SK-N-SH (cell line): Measurements from ENCODE around the gene AADAT. TPM values are rescaled to one million over a fixed set of nuclear protein-coding genes. Genes with fewer than 3 reads are reported as not detected.

Source experiments
- CTCF ChIA-PET: fragments of 300-600, 350-600 bp; formaldehyde crosslinking; extraction: SDS; loops from one replicate; lab custom pipeline; 2021; lab: Yijun Ruan, JAX
- POLR2A ChIA-PET: fragments of 350-600 bp; sonication (Branson Sonifier 250); formaldehyde crosslinking; extraction: SDS; loops from one replicate; lab custom pipeline; 2020; ENCODE audit warnings: antibody characterized with exemption, inconsistent platforms; lab: Yijun Ruan, JAX
- DNase-seq: peaks from one replicate; pipeline ENCODE4 v3.0.0; 2012
- H2AFZ ChIP-seq: fragments of 200-600 bp; sonication (generic); 2 replicates; pipeline ENCODE4 v1.8.1; 2016; ENCODE audit warnings: antibody characterized with exemption, mild to moderate bottlenecking, low read depth
- H3F3A ChIP-seq: fragments of 200-600 bp; sonication (generic); replicated peaks from 2 replicates; pipeline ENCODE3; 2016; ENCODE audit warnings: antibody characterized with exemption, mild to moderate bottlenecking; ENCODE audit not compliant: insufficient read depth
- H3K27ac ChIP-seq, 2 experiments: fragments of 200-500 bp in 1 of 2; fragments of 200-600 bp in 1 of 2; sonication (Bioruptor generic) in 1 of 2; sonication (generic), shearing (Covaris generic) in 1 of 2; 2 replicates each; pipeline versions ENCODE4 v1.5.1 to v1.6.1; 2014 to 2016; ENCODE audit warnings: low read depth in 2 of 2, inconsistent platforms in 1 of 2, low read length in 1 of 2, mild to moderate bottlenecking in 1 of 2, mixed read lengths in 1 of 2
- H3K27me3 ChIP-seq: fragments of 200-600 bp; sonication (generic), shearing (Covaris generic); 2 replicates; pipeline ENCODE4 v1.6.1; 2016; ENCODE audit warnings: mixed run types; ENCODE audit not compliant: insufficient read depth
- H3K36me3 ChIP-seq, 2 experiments: fragments of 200-500 bp in 1 of 2; fragments of 200-600 bp in 1 of 2; sonication (Bioruptor generic) in 1 of 2; sonication (generic) in 1 of 2; replicated peaks in 1 of 2; 2 replicates each; pipeline versions ENCODE3 to v1.5.1; 2014 to 2016; ENCODE audit warnings: low read length in 1 of 2, mild to moderate bottlenecking in 1 of 2; ENCODE audit not compliant: insufficient read depth in 2 of 2, control insufficient read depth in 1 of 2
- H3K4me1 ChIP-seq, 2 experiments: fragments of 200-500 bp in 1 of 2; fragments of 200-600 bp in 1 of 2; sonication (Bioruptor generic) in 1 of 2; sonication (generic), shearing (Covaris generic) in 1 of 2; 2 replicates each; pipeline versions ENCODE4 v1.5.1 to v1.6.1; 2014 to 2016; ENCODE audit warnings: low read depth in 1 of 2, low read length in 1 of 2, mixed run types in 1 of 2; ENCODE audit not compliant: insufficient read depth in 2 of 2, control insufficient read depth in 1 of 2
- H3K4me2 ChIP-seq: fragments of 200-600 bp; sonication (generic), shearing (Covaris generic); 2 replicates; pipeline ENCODE4 v1.6.1; 2017; ENCODE audit warnings: mixed run types
- H3K4me3 ChIP-seq, 2 experiments: fragments of 200-500 bp in 1 of 2; fragments of 200-600 bp in 1 of 2; sonication (Bioruptor generic) in 1 of 2; sonication (generic), shearing (Covaris generic) in 1 of 2; 2 replicates each; pipeline versions ENCODE4 v1.5.1 to v1.8.1; 2014 to 2016; ENCODE audit warnings: low read depth in 2 of 2, inconsistent platforms in 1 of 2, low read length in 1 of 2, mild to moderate bottlenecking in 1 of 2, mixed read lengths in 1 of 2, moderate library complexity in 1 of 2
- H3K79me2 ChIP-seq: fragments of 200-600 bp; sonication (generic); 2 replicates; pipeline ENCODE4 v1.8.1; 2017; ENCODE audit warnings: mild to moderate bottlenecking; ENCODE audit not compliant: insufficient read depth
- H3K9ac ChIP-seq: fragments of 200-600 bp; sonication (generic); 2 replicates; pipeline ENCODE4 v1.6.1; 2017; ENCODE audit warnings: mixed run types
- H3K9me2 ChIP-seq: fragments of 200-600 bp; sonication (generic); 2 replicates; pipeline ENCODE4 v1.6.1; 2017; ENCODE audit warnings: mixed run types
- H3K9me3 ChIP-seq: fragments of 200-600 bp; sonication (generic); 2 replicates; pipeline ENCODE4 v1.6.1; 2017; ENCODE audit warnings: mixed run types, mild to moderate bottlenecking, moderate library complexity
- H4K20me1 ChIP-seq: fragments of 200-600 bp; sonication (generic); 2 replicates; pipeline ENCODE4 v1.6.1; 2017; ENCODE audit warnings: mild to moderate bottlenecking, mixed run types; ENCODE audit not compliant: insufficient read depth
- CHD2 ChIP-seq: fragments of 150-350 bp; IDR thresholded peaks from 2 replicates; pipeline ENCODE4 v1.6.1; 2018; ENCODE audit warnings: low read length; ENCODE audit not compliant: partially characterized antibody
- GATA2 ChIP-seq: sonication (generic); formaldehyde crosslinking; IDR thresholded peaks from 2 replicates; pipeline ENCODE4 v1.5.0; 2020; ENCODE audit warnings: mild to moderate bottlenecking, missing genetic modification reagents
- MAX ChIP-seq: IDR thresholded peaks from 2 replicates; pipeline ENCODE4 v1.4.0; 2012; ENCODE audit warnings: low read depth
- MEF2A ChIP-seq: IDR thresholded peaks from 2 replicates; pipeline ENCODE4 v1.4.0; 2012; ENCODE audit warnings: low read depth, borderline replicate concordance
- MXI1 ChIP-seq: IDR thresholded peaks from 2 replicates; pipeline ENCODE4 v1.6.1; 2012; ENCODE audit warnings: mild to moderate bottlenecking, low read depth, low read length, improper control_type of control experiment
- NFIC ChIP-seq: IDR thresholded peaks from 2 replicates; pipeline ENCODE4 v1.4.0; 2012; ENCODE audit warnings: borderline replicate concordance
- NRF1 ChIP-seq: IDR thresholded peaks from 2 replicates; pipeline ENCODE4 v1.6.1; 2012; ENCODE audit warnings: low read depth, mild to moderate bottlenecking, low read length
- PBX3 ChIP-seq: IDR thresholded peaks from 2 replicates; pipeline ENCODE4; 2012
- RCOR1 ChIP-seq: fragments of 150-350 bp; IDR thresholded peaks from 2 replicates; pipeline ENCODE4 v1.6.1; 2017; ENCODE audit warnings: antibody characterized with exemption, low read length
- RFX5 ChIP-seq: IDR thresholded peaks from 2 replicates; pipeline ENCODE4 v1.6.1; 2012; ENCODE audit warnings: mild to moderate bottlenecking, improper control_type of control experiment, low read length
- RXRA ChIP-seq: IDR thresholded peaks from 2 replicates; pipeline ENCODE4 v1.4.0; 2012; ENCODE audit warnings: low read depth, mild to moderate bottlenecking, borderline replicate concordance
- SIN3A ChIP-seq: IDR thresholded peaks from 2 replicates; pipeline ENCODE4 v1.6.1; 2012; ENCODE audit warnings: low read depth, mild to moderate bottlenecking, low read length, moderate library complexity, borderline replicate concordance
- TAF1 ChIP-seq: IDR thresholded peaks from 2 replicates; pipeline ENCODE4 v1.6.1; 2012; ENCODE audit warnings: low read depth, mild to moderate bottlenecking, low read length, moderate library complexity, borderline replicate concordance
- TCF12 ChIP-seq: IDR thresholded peaks from 2 replicates; pipeline ENCODE4 v1.4.0; 2012
- YY1 ChIP-seq: IDR thresholded peaks from 2 replicates; pipeline ENCODE4 v1.4.0; 2012; ENCODE audit warnings: low read depth, mild to moderate bottlenecking
- WGBS: methylation state at CpG from one replicate; pipeline ENCODE4 v1.1.6; 2017; ENCODE audit warnings: low lambda C conversion rate; 5-methylcytosine and 5-hydroxymethylcytosine counted together
- polyA plus RNA-seq, 3 experiments: library from polyadenylated mRNA; depleted of rRNA; stranded (reverse); fragments of >200 nt; gene quantifications; 2 replicates each; pipeline ENCODE4 v1.2.3, GENCODE V29; 2012

Gene AADAT
- polyA plus RNA-seq, 1 of the 3 experiments (the other 2 are of a cell fraction) = 12.5 TPM

GRCh38 chr4:170080496-170080895, 9.3 kb downstream of the AADAT start:
- H2AFZ ChIP-seq = no peak overlapping the region
- DNase-seq = no peak
- H3K4me1 ChIP-seq = no peaks in the 10 kb centered on the region
- H3K4me2 ChIP-seq = no peak overlapping the region
- no peak for TF ChIP-seq NRF1
- TF ChIP-seq MEF2A = no peak
- TF ChIP-seq CHD2 = no peak
- TF ChIP-seq SIN3A = no peak
- TF ChIP-seq GATA2 (CRISPR knock-in tag) = no peak
- no peak for TF ChIP-seq YY1
- no peak for TF ChIP-seq RXRA
- TF ChIP-seq TCF12 = no peak
- no peak for TF ChIP-seq RCOR1
- TF ChIP-seq, all 33 proteins: peak for 0
- H3K9me2 ChIP-seq = no peaks in the 10 kb centered on the region
- H3K27me3 ChIP-seq = no peaks in the 10 kb centered on the region
- H3K79me2 ChIP-seq = peaks cover 15% of the 10 kb centered on the region
- H3K9me3 ChIP-seq = no peaks in the 10 kb centered on the region
- H3K4me3 ChIP-seq = no peak overlapping the region
- peaks cover 76 to 88% of the 10 kb centered on the region in 2 experiments for H3K36me3 ChIP-seq
- no peak overlapping the region for H3K9ac ChIP-seq
- H3F3A ChIP-seq = peaks cover 5% of the 10 kb centered on the region
- H4K20me1 ChIP-seq = no peaks in the 10 kb centered on the region
- POLR2A ChIA-PET = no interaction called here
- WGBS = 85% methylated on average over 3 of the region's 3 CpGs
- CTCF ChIA-PET = interaction anchor here (0.9 to 1.4 kb wide), 2 partner anchors 22 to 270 kb away, joined by 3 to 4 read pairs; no protein-coding TSS in a partner anchor
- H3K27ac ChIP-seq = no peak overlapping the region

GRCh38 chr4:170079981-170080380, 9.8 kb downstream of the AADAT start:
- Histone ChIP-seq H3K27ac (no peak overlapping the region), H3K9me3 (no peaks in the 10 kb centered on the region), H3F3A (peaks cover 5% of the 10 kb centered on the region), H3K9me2 (no peaks in the 10 kb centered on the region), H4K20me1 (no peaks in the 10 kb centered on the region), H3K4me3 (no peak overlapping the region), H3K36me3 (peaks cover 73 to 83% of the 10 kb centered on the region in 2 experiments)
- ChIA-PET POLR2A (no interaction called here), CTCF (no interaction called here)
- DNase-seq = no peak
- WGBS = 94% methylated on average over 2 of the region's 2 CpGs
- no peak for TF ChIP-seq TAF1
- no peak for TF ChIP-seq MAX
- no peak for TF ChIP-seq RFX5
- TF ChIP-seq NFIC = no peak
- no peak for TF ChIP-seq MXI1
- TF ChIP-seq, all 33 proteins: peak for 0
- Histone ChIP-seq H2AFZ (no peak overlapping the region), H3K4me1 (no peaks in the 10 kb centered on the region), H3K79me2 (peaks cover 15% of the 10 kb centered on the region), H3K4me2 (no peak overlapping the region), H3K27me3 (no peaks in the 10 kb centered on the region), H3K9ac (no peak overlapping the region)

DNA sequence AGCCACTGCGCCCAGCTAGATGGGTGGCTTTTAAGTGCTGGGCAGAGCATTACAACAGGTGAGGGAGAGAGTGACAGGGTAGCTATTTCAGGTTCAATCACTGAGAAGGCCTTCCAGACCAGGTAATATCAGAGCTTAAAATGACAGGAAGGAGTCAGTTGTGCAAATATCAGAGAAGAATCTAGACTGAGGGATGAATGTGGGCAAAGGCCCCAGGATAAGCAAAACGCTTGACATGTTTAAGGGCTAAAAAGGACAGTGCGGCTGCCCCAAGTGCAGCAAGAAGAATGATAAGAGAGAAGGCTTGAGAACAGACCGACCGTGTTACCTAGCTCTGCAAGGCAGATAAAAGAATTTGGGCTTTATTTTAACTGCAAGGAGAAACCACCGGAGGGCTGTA, 18.6 kb downstream of the AADAT start:
- no peak overlapping the region for H3K9ac ChIP-seq
- no peak overlapping the region for H3K27ac ChIP-seq
- no peaks in the 10 kb centered on the region for H3F3A ChIP-seq
- DNase-seq = no peak
- CTCF ChIA-PET = interaction anchor here (1.2 to 1.9 kb wide), 2 partner anchors 23 to 458 kb away, joined by 4 to 6 read pairs; no protein-coding TSS in a partner anchor
- H3K79me2 ChIP-seq = no peaks in the 10 kb centered on the region
- H4K20me1 ChIP-seq = no peaks in the 10 kb centered on the region
- no peak for TF ChIP-seq PBX3
- H3K9me3 ChIP-seq = no peaks in the 10 kb centered on the region
- no peak overlapping the region for H2AFZ ChIP-seq
- WGBS = 95% methylated on average over 5 of the region's 6 CpGs
- POLR2A ChIA-PET = no interaction called here
- H3K4me2 ChIP-seq = no peak overlapping the region
- H3K9me2 ChIP-seq = no peaks in the 10 kb centered on the region
- no peak overlapping the region for H3K4me3 ChIP-seq
- H3K27me3 ChIP-seq = no peaks in the 10 kb centered on the region
- H3K4me1 ChIP-seq = no peaks in the 10 kb centered on the region
- H3K36me3 ChIP-seq = peaks cover 46 to 71% of the 10 kb centered on the region in 2 experiments
